ENCODE measurements around the gene COX7A1. TPM values are rescaled to one million over a fixed set of nuclear protein-coding genes. Genes with fewer than 3 reads are reported as not detected.

Gene COX7A1
- total RNA-seq, 1 donor, result 8.3 TPM

GRCh38 chr19:36153126-36153525, 879 bp upstream of the COX7A1 start:
- H3K4me1 ChIP-seq (ENCODE audit: insufficient read depth, low read length), result peaks cover 7% of the 10 kb centered on the region
- H3K27me3 ChIP-seq (ENCODE audit: insufficient read depth, low read length), result no peaks in the 10 kb centered on the region
- no peak overlapping the region for H3K4me3 ChIP-seq (ENCODE audit: insufficient read depth, low read length)
- no peak overlapping the region for H2AFZ ChIP-seq (ENCODE audit: low read length)
- no peaks in the 10 kb centered on the region for H3K9me3 ChIP-seq (ENCODE audit: low read depth, low read length)
- peaks cover 17% of the 10 kb centered on the region for H3K36me3 ChIP-seq (ENCODE audit: insufficient read depth, low read length)
- no peak overlapping the region for H3K27ac ChIP-seq (ENCODE audit: low read depth, low read length)
- TF ChIP-seq, protein P1, sequence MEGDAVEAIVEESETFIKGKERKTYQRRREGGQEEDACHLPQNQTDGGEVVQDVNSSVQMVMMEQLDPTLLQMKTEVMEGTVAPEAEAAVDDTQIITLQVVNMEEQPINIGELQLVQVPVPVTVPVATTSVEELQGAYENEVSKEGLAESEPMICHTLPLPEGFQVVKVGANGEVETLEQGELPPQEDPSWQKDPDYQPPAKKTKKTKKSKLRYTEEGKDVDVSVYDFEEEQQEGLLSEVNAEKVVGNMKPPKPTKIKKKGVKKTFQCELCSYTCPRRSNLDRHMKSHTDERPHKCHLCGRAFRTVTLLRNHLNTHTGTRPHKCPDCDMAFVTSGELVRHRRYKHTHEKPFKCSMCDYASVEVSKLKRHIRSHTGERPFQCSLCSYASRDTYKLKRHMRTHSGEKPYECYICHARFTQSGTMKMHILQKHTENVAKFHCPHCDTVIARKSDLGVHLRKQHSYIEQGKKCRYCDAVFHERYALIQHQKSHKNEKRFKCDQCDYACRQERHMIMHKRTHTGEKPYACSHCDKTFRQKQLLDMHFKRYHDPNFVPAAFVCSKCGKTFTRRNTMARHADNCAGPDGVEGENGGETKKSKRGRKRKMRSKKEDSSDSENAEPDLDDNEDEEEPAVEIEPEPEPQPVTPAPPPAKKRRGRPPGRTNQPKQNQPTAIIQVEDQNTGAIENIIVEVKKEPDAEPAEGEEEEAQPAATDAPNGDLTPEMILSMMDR (IDR thresholded peaks at IDR 0.05; ENCODE audit: extremely low read depth, low read depth, low read length), result no peak
- peaks cover 3% of the 10 kb centered on the region for H4K20me1 ChIP-seq (ENCODE audit: insufficient read depth, low read length)
- no peaks in the 10 kb centered on the region for H3K79me2 ChIP-seq (ENCODE audit: insufficient read depth, low read length)
- H3K4me2 ChIP-seq (ENCODE audit: insufficient read depth, low read length), result peak overlapping the region; percentile 71
- no peak for DNase-seq (ENCODE audit: insufficient read length, low spot score, missing footprints)

DNA sequence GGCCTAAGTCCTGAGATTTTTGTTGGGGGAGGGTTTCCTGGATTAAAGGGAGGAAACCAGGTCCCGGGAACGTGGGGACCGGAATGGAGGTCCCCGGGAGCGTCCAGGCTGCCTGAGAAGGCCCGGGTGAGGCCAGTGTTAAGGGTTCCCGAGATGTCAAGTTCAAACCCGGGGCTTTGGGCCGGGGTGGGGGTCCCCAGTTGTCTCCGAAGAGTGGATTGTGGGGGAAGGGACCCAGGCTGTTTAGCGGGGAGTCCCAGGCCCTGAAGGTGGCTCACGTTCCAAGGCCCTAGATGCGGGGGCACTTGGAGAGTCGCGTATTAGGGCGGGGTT, 262 bp downstream of the COX7A1 start:
- H3K4me3 ChIP-seq (ENCODE audit: insufficient read depth, low read length), result peak overlapping the region; percentile 65
- H3K4me2 ChIP-seq (ENCODE audit: insufficient read depth, low read length), result peak overlapping the region; percentile 71
- H2AFZ ChIP-seq (ENCODE audit: low read length), result no peak overlapping the region
- DNase-seq (ENCODE audit: insufficient read length, low spot score, missing footprints), result peak; percentile 69
- peaks cover 3% of the 10 kb centered on the region for H4K20me1 ChIP-seq (ENCODE audit: insufficient read depth, low read length)
- H3K27me3 ChIP-seq (ENCODE audit: insufficient read depth, low read length), result no peaks in the 10 kb centered on the region
- no peaks in the 10 kb centered on the region for H3K9me3 ChIP-seq (ENCODE audit: low read depth, low read length)
- H3K79me2 ChIP-seq (ENCODE audit: insufficient read depth, low read length), result peaks cover 2% of the 10 kb centered on the region
- no peak overlapping the region for H3K27ac ChIP-seq (ENCODE audit: low read depth, low read length)
- peaks cover 26% of the 10 kb centered on the region for H3K36me3 ChIP-seq (ENCODE audit: insufficient read depth, low read length)
- TF ChIP-seq, protein P1 (IDR thresholded peaks at IDR 0.05; ENCODE audit: extremely low read depth, low read depth, low read length), result no peak
- H3K4me1 ChIP-seq (ENCODE audit: insufficient read depth, low read length), result peaks cover 7% of the 10 kb centered on the region

DNA sequence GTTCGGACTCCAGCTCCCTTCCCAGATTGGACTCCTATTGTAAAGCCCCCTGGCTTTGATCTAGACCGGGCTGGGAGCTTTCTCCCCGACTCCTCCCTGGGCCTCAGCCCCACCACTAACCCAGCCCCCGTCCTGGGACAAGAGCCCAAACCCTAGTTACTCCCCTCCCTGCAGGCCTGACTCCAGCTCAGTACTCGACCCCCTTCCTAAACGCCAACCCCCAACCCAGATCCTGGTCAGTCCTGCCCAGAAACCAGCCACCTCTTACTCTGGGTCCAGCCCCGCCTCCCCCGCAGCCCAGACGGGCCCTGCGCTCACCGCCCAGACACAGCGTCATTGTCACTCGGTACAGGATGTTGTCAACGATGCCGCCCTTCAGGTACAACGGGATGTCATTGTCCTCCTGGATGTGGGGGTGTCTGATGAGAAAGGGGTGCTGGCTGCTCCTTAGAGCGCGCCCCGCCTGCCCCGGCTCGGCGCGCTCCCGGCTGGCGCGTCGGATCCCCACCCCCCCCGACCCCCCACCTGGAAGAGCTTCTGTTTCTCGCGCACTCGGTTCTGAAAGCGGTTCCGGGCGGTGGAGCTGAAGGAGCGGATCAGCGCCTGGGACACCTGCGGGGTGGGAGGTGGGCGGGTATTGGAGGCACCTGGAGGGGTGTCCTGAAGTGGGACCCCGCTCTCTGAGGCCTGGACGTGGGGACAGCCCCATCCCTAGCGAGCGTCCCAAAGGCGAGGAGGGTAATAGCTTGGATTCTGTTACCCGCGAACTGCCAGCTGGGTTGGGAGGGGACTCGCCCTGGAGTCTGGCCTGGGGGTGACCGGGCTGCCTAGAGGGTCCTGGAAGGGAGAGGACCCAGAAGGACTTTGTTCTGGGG, 866 bp downstream of the COX7A1 start:
- H3K79me2 ChIP-seq (ENCODE audit: insufficient read depth, low read length), result peaks cover 4% of the 10 kb centered on the region
- peak; percentile 89 for DNase-seq (ENCODE audit: insufficient read length, low spot score, missing footprints)
- H3K4me2 ChIP-seq (ENCODE audit: insufficient read depth, low read length), result peak overlapping the region; percentile 71

DNA sequence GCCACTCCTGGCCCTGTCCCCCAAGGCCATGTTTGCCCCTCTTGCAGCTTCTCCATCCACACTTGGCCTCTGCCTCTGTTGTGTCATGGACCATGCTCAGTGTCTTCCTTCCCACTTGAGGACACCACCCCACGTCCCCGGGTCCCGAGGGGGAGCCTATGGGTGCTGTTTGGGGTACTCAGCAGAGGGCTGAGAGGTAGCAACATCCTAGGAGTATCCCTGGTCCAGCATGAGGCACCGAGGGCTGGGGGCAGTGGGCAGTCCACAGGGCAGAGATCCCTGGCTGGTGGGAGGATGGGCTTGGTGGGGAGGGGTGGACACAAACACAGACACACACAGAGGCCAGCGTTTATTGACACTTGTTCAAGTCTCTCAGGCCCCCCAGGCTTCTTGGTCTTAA, 1.7 kb downstream of the COX7A1 start:
- H3K79me2 ChIP-seq (ENCODE audit: insufficient read depth, low read length), result peaks cover 12% of the 10 kb centered on the region
- H3K4me2 ChIP-seq (ENCODE audit: insufficient read depth, low read length), result no peak overlapping the region
- H3K4me1 ChIP-seq (ENCODE audit: insufficient read depth, low read length), result peaks cover 7% of the 10 kb centered on the region
- no peaks in the 10 kb centered on the region for H3K9me3 ChIP-seq (ENCODE audit: low read depth, low read length)
- H3K27me3 ChIP-seq (ENCODE audit: insufficient read depth, low read length), result no peaks in the 10 kb centered on the region
- TF ChIP-seq, protein P1 (IDR thresholded peaks at IDR 0.05; ENCODE audit: extremely low read depth, low read depth, low read length), result no peak
- H3K36me3 ChIP-seq (ENCODE audit: insufficient read depth, low read length), result peaks cover 40% of the 10 kb centered on the region
- no peak overlapping the region for H3K27ac ChIP-seq (ENCODE audit: low read depth, low read length)
- peaks cover 3% of the 10 kb centered on the region for H4K20me1 ChIP-seq (ENCODE audit: insufficient read depth, low read length)
- H3K4me3 ChIP-seq (ENCODE audit: insufficient read depth, low read length), result no peak overlapping the region
- no peak for DNase-seq (ENCODE audit: insufficient read length, low spot score, missing footprints)
- H2AFZ ChIP-seq (ENCODE audit: low read length), result no peak overlapping the region

More for the DNA sequence above, 866 bp downstream of the COX7A1 start:
- H3K36me3 ChIP-seq (ENCODE audit: insufficient read depth, low read length), result peaks cover 32% of the 10 kb centered on the region
- H4K20me1 ChIP-seq (ENCODE audit: insufficient read depth, low read length), result peaks cover 3% of the 10 kb centered on the region
- no peak overlapping the region for H2AFZ ChIP-seq (ENCODE audit: low read length)
- TF ChIP-seq, protein P1 (IDR thresholded peaks at IDR 0.05; ENCODE audit: extremely low read depth, low read depth, low read length), result no peak
- H3K27ac ChIP-seq (ENCODE audit: low read depth, low read length), result no peak overlapping the region
- H3K4me1 ChIP-seq (ENCODE audit: insufficient read depth, low read length), result peaks cover 7% of the 10 kb centered on the region
- peak overlapping the region; percentile 65 for H3K4me3 ChIP-seq (ENCODE audit: insufficient read depth, low read length)
- no peaks in the 10 kb centered on the region for H3K9me3 ChIP-seq (ENCODE audit: low read depth, low read length)
- H3K27me3 ChIP-seq (ENCODE audit: insufficient read depth, low read length), result no peaks in the 10 kb centered on the region

All from osteoblast (primary cell).